WTC11 (cell line): Measurements from ENCODE around the gene PIK3IP1. TPM values are rescaled to one million over a fixed set of nuclear protein-coding genes. Genes with fewer than 3 reads are reported as not detected.
"Not testable (repeated sequence)": the region's sequence is repeated elsewhere in the genome, so short reads cannot be mapped to it uniquely, and the experiment has no call there.

ENCODE experiments used
- ATAC-seq: fragments of 200-7000 bp; cut with Tn5 transposase; 2 replicates; pipeline ENCODE4 v1.10.0; 2021; ENCODE audit warnings: mild to moderate bottlenecking, moderate library complexity
- CTCF ChIA-PET: fragments of 300-600 bp; sonication (Branson Sonifier 250); formaldehyde crosslinking; loops from one replicate; lab custom pipeline; 2021; ENCODE audit warnings: antibody characterized with exemption; lab: Charles Lee
- POLR2A ChIA-PET: fragments of 350-600 bp; sonication (Branson Sonifier 250); formaldehyde crosslinking; loops from one replicate; lab custom pipeline; 2021; ENCODE audit warnings: antibody characterized with exemption; lab: Charles Lee
- DNase-seq: peaks from one replicate; pipeline ENCODE4 v3.0.0; 2021; ENCODE audit warnings: low spot score
- H3K27ac Mint-ChIP-seq: 2 replicates; pipeline ENCODE4 v1.8.0; 2021; ENCODE audit warnings: mixed read lengths
- H3K27me3 Mint-ChIP-seq: 2 replicates; pipeline ENCODE4 v1.8.0; 2021; ENCODE audit warnings: low read depth, mild to moderate bottlenecking, moderate library complexity, mixed read lengths
- H3K36me3 Mint-ChIP-seq: 2 replicates; pipeline ENCODE4 v1.8.0; 2021; ENCODE audit warnings: mixed read lengths
- H3K4me1 Mint-ChIP-seq: 2 replicates; pipeline ENCODE4 v1.8.0; 2022; ENCODE audit warnings: mixed read lengths
- H3K4me3 Mint-ChIP-seq: 2 replicates; pipeline ENCODE4 v1.8.0; 2021; ENCODE audit warnings: mild to moderate bottlenecking, moderate library complexity, mixed read lengths
- H3K9me3 Mint-ChIP-seq: 2 replicates; pipeline ENCODE4 v1.8.0; 2021; ENCODE audit warnings: mixed read lengths
- ATF6 ChIP-seq: sonication (generic); formaldehyde crosslinking; IDR thresholded peaks from 2 replicates; pipeline ENCODE4 v1.8.1; 2023; ENCODE audit warnings: mild to moderate bottlenecking, missing genetic modification reagents
- CTCF ChIP-seq: fragments of 200-600 bp; IDR thresholded peaks from 2 replicates; pipeline ENCODE4 v1.8.0; 2022; ENCODE audit warnings: antibody characterized with exemption
- ERG ChIP-seq: fragments of 250-450 bp; sonication (Bioruptor Pico); IDR thresholded peaks from 2 replicates; pipeline ENCODE4 v1.8.0; 2021; ENCODE audit warnings: mild to moderate bottlenecking
- ESRRA ChIP-seq: sonication (generic); formaldehyde crosslinking; IDR thresholded peaks from 2 replicates; pipeline ENCODE4 v1.8.1; 2022; ENCODE audit warnings: mild to moderate bottlenecking, missing genetic modification reagents, borderline replicate concordance
- FOXK1 ChIP-seq: sonication (generic); formaldehyde crosslinking; IDR thresholded peaks from 2 replicates; pipeline ENCODE4 v1.8.0; 2022; ENCODE audit warnings: mild to moderate bottlenecking, moderate library complexity, missing genetic modification reagents
- FOXP1 ChIP-seq: sonication (generic); formaldehyde crosslinking; IDR thresholded peaks from 2 replicates; pipeline ENCODE4 v1.8.0; 2022; ENCODE audit warnings: missing genetic modification reagents, mild to moderate bottlenecking, moderate library complexity, borderline replicate concordance
- IRF1 ChIP-seq: sonication (generic); formaldehyde crosslinking; IDR thresholded peaks from 2 replicates; pipeline ENCODE4 v1.8.0; 2023; ENCODE audit warnings: missing genetic modification reagents
- KAT7 ChIP-seq: sonication (generic); formaldehyde crosslinking; IDR thresholded peaks from 2 replicates; pipeline ENCODE4 v1.8.1; 2023; ENCODE audit warnings: missing genetic modification reagents, mild to moderate bottlenecking, borderline replicate concordance
- MAX ChIP-seq: sonication (generic); formaldehyde crosslinking; IDR thresholded peaks from 2 replicates; pipeline ENCODE4 v1.8.0; 2022; ENCODE audit warnings: mild to moderate bottlenecking, missing genetic modification reagents
- PRRX2 ChIP-seq: fragments of 250-450 bp; sonication (Bioruptor Pico); IDR thresholded peaks from 2 replicates; pipeline ENCODE4 v1.8.0; 2021; ENCODE audit warnings: mild to moderate bottlenecking
- RELA ChIP-seq: sonication (generic); formaldehyde crosslinking; IDR thresholded peaks from 2 replicates; pipeline ENCODE4 v1.8.1; 2022; ENCODE audit warnings: missing genetic modification reagents, mild to moderate bottlenecking, borderline replicate concordance
- SMAD4 ChIP-seq: sonication (generic); formaldehyde crosslinking; IDR thresholded peaks from 2 replicates; pipeline ENCODE4 v1.8.0; 2022; ENCODE audit warnings: mild to moderate bottlenecking, missing genetic modification reagents
- STAT6 ChIP-seq: sonication (generic); formaldehyde crosslinking; conservative IDR thresholded peaks from 2 replicates; pipeline ENCODE4 v1.8.1; 2023; ENCODE audit warnings: mild to moderate bottlenecking, low read depth, missing genetic modification reagents, moderate library complexity
- TCF7 ChIP-seq: sonication (generic); formaldehyde crosslinking; IDR thresholded peaks from 2 replicates; pipeline ENCODE4 v1.8.0; 2022; ENCODE audit warnings: mild to moderate bottlenecking, low read depth, missing genetic modification reagents, moderate library complexity
- ZBTB43 ChIP-seq: sonication (generic); formaldehyde crosslinking; IDR thresholded peaks from 2 replicates; pipeline ENCODE4 v1.8.1; 2023; ENCODE audit warnings: mild to moderate bottlenecking, missing genetic modification reagents
- ZNF423 ChIP-seq: fragments of 250-450 bp; sonication (Bioruptor Pico); IDR thresholded peaks from 2 replicates; pipeline ENCODE4 v2.1.2; 2022; ENCODE audit warnings: mild to moderate bottlenecking, moderate library complexity
- ZNF671 ChIP-seq: fragments of 250-450 bp; sonication (Bioruptor Pico); IDR thresholded peaks from 2 replicates; pipeline ENCODE4 v1.8.0; 2021; ENCODE audit warnings: mild to moderate bottlenecking
- total RNA-seq: library from RNA; stranded (reverse); gene quantifications from 3 replicates; pipeline ENCODE4 v1.2.3, GENCODE V29; 2021

The PIK3IP1 gene
- total RNA-seq, 1 experiment from 2014 or later = 2.0 TPM

GRCh38 chr22:31321421-31321820 is 29.1 kb upstream of the PIK3IP1 start (continued):
- TF ChIP-seq ZBTB43 (CRISPR knock-in tag) = no peak
- TF ChIP-seq ZNF423 (CRISPR knock-in tag) = no peak

GRCh38 chr22:31314220-31314619 is 21.9 kb upstream of the PIK3IP1 start:
- H3K9me3 Mint-ChIP-seq = peaks cover 27% of the 10 kb centered on the region
- H3K4me3 Mint-ChIP-seq, H3K4me1 Mint-ChIP-seq, ATAC-seq, H3K27me3 Mint-ChIP-seq, DNase-seq, H3K27ac Mint-ChIP-seq, H3K36me3 Mint-ChIP-seq: not testable (repeated sequence)
- ChIA-PET POLR2A (interaction anchor here (1.6 kb wide), 1 partner anchor 22 kb away, joined by 6 read pairs; the partner anchor contains the start of gene PIK3IP1), CTCF (interaction anchor here (0.9 to 3.1 kb wide), 17 partner anchors 8 to 242 kb away, joined by 3 to 64 read pairs (median 10); partner anchors contain the start of gene PIK3IP1)

- DNase-seq = peak; percentile 80
- POLR2A ChIA-PET = interaction anchor here (0.6 to 1.6 kb wide), 5 partner anchors 21 to 101 kb away, joined by 3 to 6 read pairs (median 3); partner anchors contain the start of genes DRG1, LIMK2 and PIK3IP1
- Mint-ChIP-seq H3K27me3 (peaks cover 3% of the 10 kb centered on the region), H3K4me1 (peaks cover 5% of the 10 kb centered on the region), H3K4me3 (no peak overlapping the region), H3K36me3 (peaks cover 5% of the 10 kb centered on the region), H3K9me3 (peaks cover 27% of the 10 kb centered on the region), H3K27ac (peak overlapping the region; percentile 77)
- TF ChIP-seq CTCF (peak; percentile 74), ATF6 (CRISPR knock-in tag) (no peak)
- peak; percentile 99 for ATAC-seq
- CTCF ChIA-PET = interaction anchor here (0.6 to 3.1 kb wide), 42 partner anchors 9 to 344 kb away, joined by 3 to 64 read pairs (median 4); partner anchors contain the start of genes LIMK2, PATZ1, PIK3IP1 and PLA2G3
These were observed 21.3 kb upstream of the PIK3IP1 start for GRCh38 chr22:31313366-31314147.

- ChIA-PET CTCF (interaction anchor here (1.4 kb wide), 1 partner anchor 96 kb away, joined by 4 read pairs; the partner anchor contains the start of gene LIMK2), POLR2A (no interaction called here)
- Mint-ChIP-seq H3K9me3 (no peaks in the 10 kb centered on the region), H3K4me1 (peaks cover under 1% of the 10 kb centered on the region; the same call in 1 of the 2 replicates), H3K4me3 (no peak overlapping the region), H3K36me3 (no peaks in the 10 kb centered on the region), H3K27me3 (no peaks in the 10 kb centered on the region), H3K27ac (no peak overlapping the region)
- DNase-seq (no peak), ATAC-seq (no peak)
- TF ChIP-seq MAX (no peak), PRRX2 (CRISPR knock-in tag) (no peak), FOXK1 (CRISPR knock-in tag) (no peak), TCF7 (CRISPR knock-in tag) (no peak), IRF1 (CRISPR knock-in tag) (no peak), ERG (CRISPR knock-in tag) (no peak), STAT6 (no peak), ESRRA (CRISPR knock-in tag) (no peak), SMAD4 (CRISPR knock-in tag) (no peak), RELA (CRISPR knock-in tag) (no peak), KAT7 (CRISPR knock-in tag) (no peak), ZNF671 (no peak), FOXP1 (no peak)
These were observed 15.9 kb upstream of the PIK3IP1 start for GRCh38 chr22:31308181-31308580.
